GM21786 (cell line): ENCODE results near the gene TMEM219.
"Not testable (repeated sequence)": the region's sequence is repeated elsewhere in the genome, so short reads cannot be mapped to it uniquely, and the experiment has no call there.

ENCODE experiments used
- ATAC-seq: cut with Tn5 transposase; IDR thresholded peaks from one replicate; pipeline ENCODE4 v1.9.1; 2021; ENCODE audit not compliant: unreplicated experiment

The TMEM219 gene

GRCh38 chr16:29950806-29951461 lies 10.9 kb upstream of the TMEM219 start:
- no peak for ATAC-seq

- ATAC-seq = no peak
Observed at GRCh38 chr16:29951625-29952365, 10.1 kb upstream of the TMEM219 start.

- no peak for ATAC-seq
Observed at GRCh38 chr16:29958756-29959155, 3.1 kb upstream of the TMEM219 start.

GRCh38 chr16:29959293-29959692 lies 2.6 kb upstream of the TMEM219 start:
- ATAC-seq = no peak

- not testable (repeated sequence) for ATAC-seq
Observed at GRCh38 chr16:29959821-29960220, 2.1 kb upstream of the TMEM219 start.

- no peak for ATAC-seq
Observed at GRCh38 chr16:29961127-29961478, 776 bp upstream of the TMEM219 start.

- ATAC-seq = no peak
Observed at GRCh38 chr16:29962344-29962994, 590 bp downstream of the TMEM219 start.

- ATAC-seq = no peak
Observed at GRCh38 chr16:29963021-29963743, 1.3 kb downstream of the TMEM219 start.

GRCh38 chr16:29968205-29968604 lies 6.3 kb downstream of the TMEM219 start:
- no peak for ATAC-seq

GRCh38 chr16:29971304-29971703 lies 9.4 kb downstream of the TMEM219 start:
- ATAC-seq = no peak

GRCh38 chr16:29972500-29972899 lies 10.6 kb downstream of the TMEM219 start:
- ATAC-seq = no peak

GRCh38 chr16:29972992-29973383 lies 11.1 kb downstream of the TMEM219 start:
- ATAC-seq = no peak

- peak; percentile 93 for ATAC-seq
Observed at GRCh38 chr16:29973384-29974246, 11.7 kb downstream of the TMEM219 start, which contains the start of gene TAOK2. TSS of gene TAOK2 (plus strand) at chr16:29973868. CDS start at chr16:29977773, 3,905 bp downstream.

- ATAC-seq = no peak
Observed at GRCh38 chr16:29974291-29975133, 12.6 kb downstream of the TMEM219 start.

- ATAC-seq = no peak
Observed at GRCh38 chr16:29975134-29975538, 13.3 kb downstream of the TMEM219 start.

- ATAC-seq = no peak
Observed at GRCh38 chr16:29975811-29976511, 14.1 kb downstream of the TMEM219 start.

- no peak for ATAC-seq
Observed at GRCh38 chr16:29977063-29977825, 15.4 kb downstream of the TMEM219 start.

- ATAC-seq = no peak
Observed at GRCh38 chr16:29978081-29978480, 16.2 kb downstream of the TMEM219 start.
